Astrocyte (in vitro differentiated cells and primary cell): ENCODE measurements around the gene POLE.

Source experiments
- CTCF ChIP-seq: IDR thresholded peaks from 2 replicates; pipeline ENCODE4 v1.5.1; 2011; ENCODE audit warnings: low read depth, mild to moderate bottlenecking, inconsistent platforms, low read length, moderate library complexity; ENCODE audit not compliant: insufficient read depth
- EZH2 ChIP-seq: IDR thresholded peaks from 2 replicates; pipeline ENCODE4 v1.6.1; 2012; ENCODE audit warnings: mild to moderate bottlenecking, low read length, inconsistent platforms; ENCODE audit not compliant: insufficient read depth

DNA sequence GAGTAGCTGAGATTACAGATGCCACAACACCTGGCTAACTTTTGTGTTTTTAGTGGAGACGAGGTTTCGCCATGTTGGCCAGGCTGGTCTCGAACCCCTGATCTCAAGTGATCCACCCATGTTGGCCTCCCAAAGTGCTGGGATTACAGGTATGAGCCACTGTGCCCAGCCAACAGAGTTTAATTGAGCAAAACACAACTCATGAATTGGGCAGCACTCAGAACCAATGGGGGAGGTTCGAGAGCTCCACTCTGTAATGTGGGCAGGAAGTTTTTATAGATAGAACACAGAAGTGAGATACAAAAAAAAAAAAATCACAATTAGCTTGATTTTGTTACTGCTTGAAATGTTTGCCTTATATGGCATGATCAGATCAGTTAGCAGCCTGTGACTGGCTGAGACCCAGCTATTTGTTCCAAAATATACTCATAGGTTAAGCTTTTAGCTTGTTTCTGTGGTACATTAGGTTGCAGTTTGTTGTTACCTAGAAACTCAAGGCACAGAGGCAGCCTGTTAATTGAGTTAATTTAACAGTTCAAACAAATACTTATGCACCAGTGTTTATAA lies 69.9 kb downstream of the POLE start:
- TF ChIP-seq CTCF (no peak), EZH2 (no peak)
